Stimulated activated CD8-positive, alpha-beta memory T cell treated with anti-CD3 and anti-CD28 coated beads, Interleukin-12 subunit alpha, Interleukin-12 subunit beta, amount 100 ng/mL, for 24 hours (primary cell): ENCODE measurements around the gene LRRC43.
A peak's percentile ranks its signal among the peaks of the same experiment; 100 is the strongest.
"Not testable (repeated sequence)": the region's sequence is repeated elsewhere in the genome, so short reads cannot be mapped to it uniquely, and the experiment has no call there.

Experiments
- DNase-seq: peaks from one replicate; pipeline ENCODE4 v3.0.0-alpha.2; 2020; ENCODE audit errors: extremely low read depth

Gene LRRC43

DNA sequence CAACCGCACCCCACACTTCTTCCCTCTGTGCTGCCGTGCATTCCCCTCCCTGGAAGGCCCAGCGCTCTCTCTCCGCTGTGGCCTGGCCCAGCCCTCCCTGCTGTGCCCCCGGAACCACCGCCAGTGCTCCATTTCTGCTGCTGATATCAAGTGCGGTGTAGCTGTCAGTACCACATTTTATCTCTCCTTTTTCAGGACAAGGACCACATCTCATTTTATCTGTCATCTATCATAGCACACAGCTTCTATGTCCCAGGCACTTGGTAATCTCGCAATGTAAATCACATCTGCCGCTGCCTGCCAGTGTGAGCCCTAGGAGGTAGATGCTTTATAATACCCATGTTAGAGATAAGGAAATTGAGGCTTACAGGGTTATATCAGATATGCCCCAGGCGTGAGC lies 27.2 kb upstream of the LRRC43 start:
- DNase-seq: no peak

DNA sequence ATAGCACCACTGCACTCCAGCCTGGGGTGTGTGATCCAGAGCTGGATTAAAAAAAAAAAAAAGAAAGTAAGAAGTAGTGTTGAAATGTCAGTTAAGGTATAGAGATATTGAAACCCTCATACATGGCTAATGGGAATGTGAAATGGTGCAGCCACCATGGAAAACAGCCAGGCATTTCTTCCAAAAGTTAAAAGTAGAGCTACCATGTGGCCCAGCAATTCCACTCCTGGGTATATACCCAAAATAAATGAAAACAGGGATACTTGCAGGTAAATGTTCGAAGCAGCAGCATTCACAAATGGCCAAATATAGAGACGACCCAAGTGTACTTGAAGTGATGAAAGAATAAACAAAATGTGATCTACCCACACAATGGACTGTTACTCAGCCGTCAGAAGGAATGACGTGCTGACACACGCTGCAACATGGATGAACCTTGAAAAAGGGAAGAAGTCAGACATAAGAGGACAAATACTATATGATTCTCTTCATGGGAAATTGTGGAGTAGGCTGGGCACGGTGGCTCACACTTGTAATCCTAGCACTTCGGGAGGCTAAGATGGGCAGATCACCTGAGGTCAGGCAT lies 24.1 kb upstream of the LRRC43 start:
- no peak for DNase-seq

GRCh38 chr12:122159882-122160281 lies 23.0 kb upstream of the LRRC43 start:
- no peak for DNase-seq

DNA sequence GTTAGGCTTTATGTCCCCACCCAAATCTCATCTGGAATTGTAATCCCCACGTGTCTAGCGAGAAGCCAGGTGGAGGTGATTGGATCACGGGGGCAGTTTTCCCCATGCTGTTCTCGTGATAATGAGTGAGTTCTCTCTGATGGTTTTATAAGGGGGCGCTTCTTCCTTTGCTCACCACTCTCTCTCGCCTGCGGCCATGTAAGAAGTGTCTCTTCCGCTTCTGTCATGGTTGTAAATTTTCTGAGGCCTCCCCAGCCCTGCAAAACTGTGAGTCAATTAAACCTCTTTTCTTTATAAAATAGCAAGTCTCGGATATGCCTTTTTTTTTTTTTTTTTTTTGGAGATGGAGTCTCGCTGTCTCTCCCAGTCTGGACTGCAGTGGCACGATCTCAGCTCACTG lies 22.2 kb upstream of the LRRC43 start:
- no peak for DNase-seq

- no peak for DNase-seq
These were observed 21.2 kb upstream of the LRRC43 start for GRCh38 chr12:122161682-122162081.

GRCh38 chr12:122162976-122163375 lies 19.9 kb upstream of the LRRC43 start:
- DNase-seq: no peak

DNA sequence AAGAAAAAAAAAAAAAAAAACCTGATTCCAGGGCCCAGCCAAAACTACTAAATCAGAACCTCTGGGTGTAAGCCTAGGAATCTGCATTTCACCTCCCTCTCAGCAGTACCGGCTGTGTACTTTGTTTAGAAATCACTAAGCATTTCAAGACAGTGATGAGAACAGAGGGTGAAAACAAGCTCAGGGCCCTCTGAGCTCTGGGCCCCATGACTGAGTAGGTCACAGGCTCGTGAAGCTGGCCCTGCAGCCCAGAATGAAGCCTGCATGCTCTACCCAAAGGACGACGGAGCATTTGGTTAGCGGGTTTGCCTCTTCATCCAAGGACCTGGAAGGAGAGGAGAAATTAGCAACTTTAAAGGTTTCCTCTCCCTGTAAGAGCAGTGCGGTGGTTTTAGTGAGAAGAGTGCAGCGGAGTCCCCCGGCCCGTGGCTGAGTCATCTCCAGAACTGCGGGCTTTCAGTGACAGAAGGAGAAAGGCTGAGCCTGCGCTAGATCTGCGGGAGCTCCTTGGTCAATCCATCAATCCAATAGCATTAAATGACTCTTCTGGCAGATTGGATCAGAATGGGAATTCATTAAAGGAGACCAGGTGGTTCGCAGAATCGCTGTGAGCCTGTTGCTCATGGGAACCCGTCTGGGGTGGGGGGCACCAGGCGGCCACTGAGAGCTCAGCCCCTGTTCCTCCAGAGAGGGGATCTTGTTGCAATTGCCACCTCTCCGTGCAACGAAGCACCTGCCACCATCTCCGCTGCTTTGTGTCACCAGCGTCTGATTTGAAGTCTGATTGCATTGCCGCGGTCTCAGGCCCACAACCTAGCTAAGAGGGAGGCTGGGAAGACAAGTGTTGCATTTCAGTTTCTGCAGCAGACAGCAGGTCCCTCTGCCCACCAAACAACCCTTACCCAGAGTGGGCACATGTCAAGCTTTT lies 16.2 kb upstream of the LRRC43 start:
- DNase-seq: peak; percentile 23

GRCh38 chr12:122167356-122167925 lies 15.5 kb upstream of the LRRC43 start:
- DNase-seq: no peak

DNA sequence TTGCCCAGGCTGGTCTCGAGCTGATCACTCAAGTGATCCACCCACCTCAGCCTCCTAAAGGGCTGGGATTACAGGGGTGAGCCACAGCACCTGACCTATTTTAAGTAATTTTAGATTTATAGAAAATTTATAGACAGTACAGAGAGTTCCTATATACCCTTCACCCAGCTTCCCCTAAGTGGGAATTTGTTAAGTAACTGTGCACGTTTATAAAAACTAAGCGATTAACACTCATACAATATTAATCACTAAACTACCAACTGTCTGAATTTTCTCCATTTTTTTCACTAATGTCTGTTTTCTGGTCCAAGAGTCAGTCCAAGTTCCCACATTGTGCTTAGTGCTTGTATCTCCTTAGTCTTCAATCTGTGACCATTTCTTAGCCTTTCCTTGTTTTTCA lies 14.4 kb upstream of the LRRC43 start:
- no peak for DNase-seq

DNA sequence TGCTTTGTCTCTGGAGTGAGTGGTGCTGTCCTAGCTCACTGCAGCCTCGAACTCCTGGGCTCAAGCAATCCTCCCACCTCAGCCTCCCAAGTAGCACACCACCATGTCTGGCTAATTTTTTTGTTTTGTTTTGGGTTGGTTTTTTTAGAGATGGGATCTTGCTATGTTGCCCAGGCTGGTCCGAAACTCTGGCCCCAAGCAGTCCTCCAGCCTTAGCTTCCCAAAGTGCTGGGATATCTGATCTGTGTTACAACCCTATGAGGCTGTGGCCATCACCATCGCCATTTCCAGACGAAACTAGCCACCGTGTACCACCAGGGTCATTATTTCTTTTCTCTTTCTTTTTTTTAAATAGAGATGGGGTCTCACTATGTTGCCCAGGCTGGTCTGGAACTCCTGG lies 11.5 kb upstream of the LRRC43 start:
- no peak for DNase-seq

GRCh38 chr12:122172262-122172939 lies 10.5 kb upstream of the LRRC43 start:
- DNase-seq: no peak

GRCh38 chr12:122174155-122174845 lies 8.6 kb upstream of the LRRC43 start, which contains the start of gene IL31:
IL31 (minus strand) TSS chr12:122174221; CDS start chr12:122174172, 49 bp downstream.
- DNase-seq: no peak

- not testable (repeated sequence) for DNase-seq
These were observed 6.5 kb upstream of the LRRC43 start for GRCh38 chr12:122176473-122176872.

GRCh38 chr12:122183588-122183940 lies 641 bp downstream of the LRRC43 start:
- DNase-seq: no peak

GRCh38 chr12:122184517-122184916 lies 1.6 kb downstream of the LRRC43 start:
- no peak for DNase-seq

DNA sequence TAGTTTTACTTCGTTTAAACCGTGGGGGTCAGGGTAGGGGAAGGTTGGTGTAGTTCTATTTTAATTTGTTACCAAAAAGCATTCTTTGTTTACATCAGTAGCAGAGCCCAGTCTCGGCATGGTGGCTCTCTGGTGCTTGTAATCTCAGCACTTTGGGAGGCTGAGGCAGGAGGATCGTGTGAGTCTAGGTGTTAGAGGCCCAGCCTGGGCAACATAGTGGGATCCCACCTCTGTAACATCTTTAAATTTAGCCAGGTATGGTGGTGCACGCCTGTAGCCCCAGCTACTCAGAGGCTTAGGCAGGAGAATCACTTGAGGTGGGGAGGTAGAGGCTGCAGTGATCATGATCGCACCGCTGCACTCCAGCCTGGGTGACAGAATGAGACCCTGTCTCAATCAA lies 2.2 kb downstream of the LRRC43 start:
- DNase-seq: no peak

- no peak for DNase-seq
These were observed 2.7 kb downstream of the LRRC43 start for GRCh38 chr12:122185494-122186082.

- no peak for DNase-seq
These were observed 4.5 kb downstream of the LRRC43 start for GRCh38 chr12:122187466-122187865.

GRCh38 chr12:122189626-122190475 lies 6.9 kb downstream of the LRRC43 start:
- no peak for DNase-seq
